HUDEP-2 (cell line): ENCODE measurements around the gene ARHGAP26.
A peak's percentile ranks its signal among the peaks of the same experiment; 100 is the strongest.
"Not testable (repeated sequence)": the region's sequence is repeated elsewhere in the genome, so short reads cannot be mapped to it uniquely, and the experiment has no call there.

Experiments
- DNase-seq, 76 experiments: peaks; one replicate each; lab custom pipeline; 2025; ENCODE audit not compliant: unreplicated experiment in 76 of 76; lab: John Stamatoyannopoulos, UW

ARHGAP26 gene

GRCh38 chr5:143093452-143094086, 323.4 kb downstream of the ARHGAP26 start:
- no peak for DNase-seq

- no peak for DNase-seq
These were observed 323.9 kb downstream of the ARHGAP26 start for GRCh38 chr5:143094087-143094521.

- not testable (repeated sequence) for DNase-seq
These were observed 324.4 kb downstream of the ARHGAP26 start for GRCh38 chr5:143094608-143095007.

GRCh38 chr5:143101121-143101520, 330.9 kb downstream of the ARHGAP26 start:
- no peak for DNase-seq

GRCh38 chr5:143101725-143102386, 331.7 kb downstream of the ARHGAP26 start:
- no peak for DNase-seq

GRCh38 chr5:143102411-143102810, 332.2 kb downstream of the ARHGAP26 start:
- no peak for DNase-seq

GRCh38 chr5:143105216-143105905, 335.2 kb downstream of the ARHGAP26 start:
- no peak for DNase-seq

GRCh38 chr5:143106174-143106573, 336.0 kb downstream of the ARHGAP26 start:
- peak in 2 of 76 experiments; percentile 2 for DNase-seq

- DNase-seq: no peak
These were observed 338.4 kb downstream of the ARHGAP26 start for GRCh38 chr5:143108498-143109128.

- no peak for DNase-seq
These were observed 340.4 kb downstream of the ARHGAP26 start for GRCh38 chr5:143110591-143110990.

- DNase-seq: no peak
These were observed 341.6 kb downstream of the ARHGAP26 start for GRCh38 chr5:143111799-143112198.

GRCh38 chr5:143113461-143113860, 343.3 kb downstream of the ARHGAP26 start:
- DNase-seq: no peak

GRCh38 chr5:143114481-143114880, 344.3 kb downstream of the ARHGAP26 start:
- DNase-seq: no peak

GRCh38 chr5:143115381-143115780, 345.2 kb downstream of the ARHGAP26 start:
- no peak for DNase-seq

GRCh38 chr5:143116814-143117213, 346.6 kb downstream of the ARHGAP26 start:
- DNase-seq: no peak

- no peak for DNase-seq
These were observed 347.6 kb downstream of the ARHGAP26 start for GRCh38 chr5:143117821-143118220.

- no peak for DNase-seq
These were observed 348.0 kb downstream of the ARHGAP26 start for GRCh38 chr5:143118222-143118621.

- not testable (repeated sequence) for DNase-seq
These were observed 348.6 kb downstream of the ARHGAP26 start for GRCh38 chr5:143118818-143119217.

GRCh38 chr5:143119291-143119769, 349.2 kb downstream of the ARHGAP26 start:
- DNase-seq: no peak

- DNase-seq: no peak
These were observed 349.7 kb downstream of the ARHGAP26 start for GRCh38 chr5:143119881-143120341.
